Lower leg skin (tissue), 3 donors: ENCODE data around the gene USP10.

Source experiments
- POLR2A ChIP-seq, 2 donors: fragments of 450-650 bp; IDR thresholded peaks; one replicate each; pipeline ENCODE4 v1.6.1; 2016 to 2017; ENCODE audit warnings: antibody characterized with exemption in 2 of 2, mild to moderate bottlenecking in 1 of 2, moderate library complexity in 1 of 2
- TF ChIP-seq, protein P1 (sequence below), 3 donors: fragments of 450-650 bp; IDR thresholded peaks; one replicate each; pipeline ENCODE4 v1.5.1; 2016; ENCODE audit warnings: antibody characterized with exemption in 3 of 3, mild to moderate bottlenecking in 3 of 3, moderate library complexity in 2 of 3

GRCh38 chr16:84677017-84677803 is 22.6 kb upstream of the USP10 start:
- TF ChIP-seq, protein P1, sequence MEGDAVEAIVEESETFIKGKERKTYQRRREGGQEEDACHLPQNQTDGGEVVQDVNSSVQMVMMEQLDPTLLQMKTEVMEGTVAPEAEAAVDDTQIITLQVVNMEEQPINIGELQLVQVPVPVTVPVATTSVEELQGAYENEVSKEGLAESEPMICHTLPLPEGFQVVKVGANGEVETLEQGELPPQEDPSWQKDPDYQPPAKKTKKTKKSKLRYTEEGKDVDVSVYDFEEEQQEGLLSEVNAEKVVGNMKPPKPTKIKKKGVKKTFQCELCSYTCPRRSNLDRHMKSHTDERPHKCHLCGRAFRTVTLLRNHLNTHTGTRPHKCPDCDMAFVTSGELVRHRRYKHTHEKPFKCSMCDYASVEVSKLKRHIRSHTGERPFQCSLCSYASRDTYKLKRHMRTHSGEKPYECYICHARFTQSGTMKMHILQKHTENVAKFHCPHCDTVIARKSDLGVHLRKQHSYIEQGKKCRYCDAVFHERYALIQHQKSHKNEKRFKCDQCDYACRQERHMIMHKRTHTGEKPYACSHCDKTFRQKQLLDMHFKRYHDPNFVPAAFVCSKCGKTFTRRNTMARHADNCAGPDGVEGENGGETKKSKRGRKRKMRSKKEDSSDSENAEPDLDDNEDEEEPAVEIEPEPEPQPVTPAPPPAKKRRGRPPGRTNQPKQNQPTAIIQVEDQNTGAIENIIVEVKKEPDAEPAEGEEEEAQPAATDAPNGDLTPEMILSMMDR (IDR thresholded peaks at IDR 0.05) = no peak
- no peak for TF ChIP-seq POLR2A (IDR thresholded peaks at IDR 0.05)
